HL-60 (cell line): ENCODE measurements around the gene ITGB5.

Experiments used
- GABPA ChIP-seq: IDR thresholded peaks from 2 replicates; pipeline ENCODE4 v1.6.1; 2012; ENCODE audit warnings: low read depth
- TF ChIP-seq, protein P1 (sequence below): IDR thresholded peaks from one replicate; pipeline ENCODE4 v1.5.1; 2011; ENCODE audit warnings: low read length, control low read depth, inconsistent platforms; ENCODE audit not compliant: insufficient read depth

DNA sequence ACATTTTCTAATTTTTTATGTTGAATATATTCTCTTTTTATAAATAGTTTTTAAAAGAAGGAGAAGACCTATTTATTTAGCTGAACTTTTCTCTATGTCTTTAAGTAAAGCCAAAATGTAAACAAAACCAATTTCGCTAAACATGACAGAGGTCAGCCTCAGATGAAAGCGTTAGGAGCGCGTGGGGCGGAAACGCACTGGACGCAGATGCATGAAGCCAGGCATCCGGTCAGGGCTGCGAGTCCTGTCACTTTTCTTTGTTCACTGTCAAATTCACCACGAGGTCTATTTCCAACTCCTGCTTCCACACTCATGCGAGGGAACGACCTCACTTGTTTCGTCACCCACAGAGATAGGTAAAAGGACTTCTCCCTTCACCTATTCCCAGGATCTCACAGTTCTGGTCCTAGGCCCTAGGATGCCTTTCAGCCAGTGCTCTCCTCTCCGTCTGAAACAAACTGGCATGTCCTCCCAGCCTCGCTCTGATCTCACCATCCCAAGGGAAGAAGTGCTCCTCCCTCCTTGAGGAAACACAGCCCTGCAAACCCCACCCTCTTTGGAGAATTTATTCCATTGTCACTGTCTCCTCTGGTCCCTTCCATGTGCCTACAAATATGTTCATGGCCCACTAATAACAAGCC, 57.9 kb downstream of the ITGB5 start:
- TF ChIP-seq, protein P1, sequence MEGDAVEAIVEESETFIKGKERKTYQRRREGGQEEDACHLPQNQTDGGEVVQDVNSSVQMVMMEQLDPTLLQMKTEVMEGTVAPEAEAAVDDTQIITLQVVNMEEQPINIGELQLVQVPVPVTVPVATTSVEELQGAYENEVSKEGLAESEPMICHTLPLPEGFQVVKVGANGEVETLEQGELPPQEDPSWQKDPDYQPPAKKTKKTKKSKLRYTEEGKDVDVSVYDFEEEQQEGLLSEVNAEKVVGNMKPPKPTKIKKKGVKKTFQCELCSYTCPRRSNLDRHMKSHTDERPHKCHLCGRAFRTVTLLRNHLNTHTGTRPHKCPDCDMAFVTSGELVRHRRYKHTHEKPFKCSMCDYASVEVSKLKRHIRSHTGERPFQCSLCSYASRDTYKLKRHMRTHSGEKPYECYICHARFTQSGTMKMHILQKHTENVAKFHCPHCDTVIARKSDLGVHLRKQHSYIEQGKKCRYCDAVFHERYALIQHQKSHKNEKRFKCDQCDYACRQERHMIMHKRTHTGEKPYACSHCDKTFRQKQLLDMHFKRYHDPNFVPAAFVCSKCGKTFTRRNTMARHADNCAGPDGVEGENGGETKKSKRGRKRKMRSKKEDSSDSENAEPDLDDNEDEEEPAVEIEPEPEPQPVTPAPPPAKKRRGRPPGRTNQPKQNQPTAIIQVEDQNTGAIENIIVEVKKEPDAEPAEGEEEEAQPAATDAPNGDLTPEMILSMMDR, result no peak
- no peak for TF ChIP-seq GABPA
